Ecto neural progenitor cell (in vitro differentiated cells): ENCODE measurements around the gene TEDDM1.

Source experiments
- DNase-seq: peaks from one replicate; pipeline ENCODE4 v3.0.0-alpha.2; 2018; ENCODE audit warnings: low spot score

The TEDDM1 gene

DNA sequence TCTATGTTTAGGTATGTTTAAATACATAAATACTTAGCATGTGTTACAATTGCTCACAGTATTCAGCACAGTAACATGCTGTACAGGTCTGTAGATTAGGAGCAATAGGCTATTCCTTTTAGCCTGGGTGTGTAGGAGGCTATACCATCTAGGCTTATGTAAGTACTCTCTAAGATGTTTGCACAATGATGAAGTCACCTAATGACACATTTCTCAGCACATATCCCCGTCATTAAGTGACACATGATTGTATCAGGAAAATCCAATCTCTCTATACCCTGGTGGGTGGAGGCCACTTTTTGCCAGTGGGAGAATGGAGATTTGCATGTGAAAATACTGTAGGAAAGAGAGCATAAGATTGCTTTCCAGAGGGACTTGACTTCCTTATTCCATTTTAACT is 5.5 kb upstream of the TEDDM1 start:
- DNase-seq, result no peak

DNA sequence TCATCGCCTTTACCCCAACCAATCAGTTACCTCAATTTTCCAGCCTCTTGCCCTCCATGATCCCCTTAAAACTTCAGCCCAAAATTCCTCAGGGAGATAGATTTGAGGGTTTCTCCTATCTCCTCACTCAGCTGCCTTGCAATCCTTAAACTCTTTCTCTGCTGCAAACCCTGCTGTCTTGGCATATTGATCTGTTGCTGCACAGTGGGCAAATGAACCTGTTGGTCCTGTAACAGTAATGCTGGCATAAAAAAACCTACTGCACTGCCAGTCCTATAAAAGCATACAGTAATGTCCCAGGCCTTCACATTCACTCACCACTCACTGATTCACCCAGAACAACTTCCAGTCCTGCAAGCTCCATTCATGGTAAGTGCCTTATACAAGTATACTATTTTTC is 5.1 kb upstream of the TEDDM1 start:
- DNase-seq, result no peak

GRCh38 chr1:182404781-182405180 is 4.3 kb upstream of the TEDDM1 start:
- DNase-seq, result no peak

- DNase-seq, result no peak
Observed at GRCh38 chr1:182397653-182398393, 2.6 kb downstream of the TEDDM1 start.

DNA sequence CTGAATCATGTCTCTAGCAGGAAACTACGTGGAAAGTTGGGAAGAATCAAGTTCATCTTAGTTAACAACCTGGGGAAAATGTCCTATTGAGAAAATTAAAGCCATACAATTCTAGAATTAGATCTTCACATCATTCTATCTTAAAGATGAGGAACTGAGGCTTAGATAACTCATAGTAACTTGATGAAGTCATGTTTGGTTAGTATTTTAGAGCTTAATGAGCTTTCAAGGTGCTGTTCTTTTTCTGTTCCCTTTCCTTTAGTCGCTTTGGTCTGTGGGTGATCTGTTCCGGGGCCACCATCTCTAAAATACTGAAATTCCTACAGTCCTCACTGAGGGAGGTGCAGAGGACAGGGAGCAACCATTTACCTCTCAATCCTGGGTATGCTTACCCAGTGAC is 4.6 kb downstream of the TEDDM1 start:
- no peak for DNase-seq

GRCh38 chr1:182394055-182394775 is 6.3 kb downstream of the TEDDM1 start:
- no peak for DNase-seq

DNA sequence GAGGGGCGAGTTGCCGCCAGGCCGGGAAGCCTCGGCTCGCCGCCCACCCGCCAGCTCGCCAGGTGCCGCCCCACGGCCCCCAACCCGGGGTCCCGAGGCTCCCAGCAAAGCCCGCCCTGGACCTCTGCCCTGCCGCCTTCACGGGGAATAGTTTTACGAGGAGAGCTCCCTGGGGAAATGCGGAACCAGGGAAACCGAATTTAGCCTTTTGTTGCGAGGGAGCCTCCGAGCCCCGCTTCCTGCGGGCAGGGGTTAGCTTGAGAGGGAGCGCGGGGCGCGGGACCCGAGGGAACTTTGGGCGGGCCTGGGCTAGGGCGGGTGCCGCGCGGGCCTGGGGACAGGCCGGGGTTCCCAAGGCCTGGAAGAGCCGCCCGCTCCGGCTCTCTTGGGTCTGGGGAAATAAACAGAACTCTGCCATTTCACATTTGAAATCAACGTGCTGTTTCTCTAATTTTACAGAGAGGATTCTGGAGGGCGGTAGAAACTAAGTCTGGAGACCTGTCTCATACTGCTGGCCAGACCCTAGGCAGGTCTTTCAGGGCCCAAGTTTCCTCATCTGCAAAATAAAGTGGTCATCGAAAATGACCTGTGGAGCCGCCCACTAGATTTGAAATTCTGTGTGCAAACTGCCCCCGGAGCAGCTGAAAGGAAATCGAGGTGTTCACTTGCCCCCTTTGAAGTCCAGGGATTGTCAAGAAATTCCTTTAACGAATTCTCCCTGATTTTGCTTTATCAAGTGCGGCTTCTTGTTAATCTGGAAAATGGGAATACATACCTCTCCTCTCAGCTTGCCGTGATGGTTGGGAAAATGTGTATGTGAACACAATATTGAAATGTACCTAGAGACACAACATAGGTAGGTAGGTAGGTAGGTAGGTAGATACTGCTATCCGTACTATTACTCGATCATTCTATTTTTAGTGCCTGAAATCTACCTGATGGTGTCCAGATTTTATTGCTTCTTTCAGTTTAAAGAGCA is 8.1 kb downstream of the TEDDM1 start:
- DNase-seq, result no peak

- peak; percentile 98 for DNase-seq
Observed at GRCh38 chr1:182391362-182392049, 9.0 kb downstream of the TEDDM1 start, which contains the start of gene GLUL. GLUL (minus strand) TSS chr1:182391790; CDS start chr1:182388737, 3,053 bp downstream.

DNA sequence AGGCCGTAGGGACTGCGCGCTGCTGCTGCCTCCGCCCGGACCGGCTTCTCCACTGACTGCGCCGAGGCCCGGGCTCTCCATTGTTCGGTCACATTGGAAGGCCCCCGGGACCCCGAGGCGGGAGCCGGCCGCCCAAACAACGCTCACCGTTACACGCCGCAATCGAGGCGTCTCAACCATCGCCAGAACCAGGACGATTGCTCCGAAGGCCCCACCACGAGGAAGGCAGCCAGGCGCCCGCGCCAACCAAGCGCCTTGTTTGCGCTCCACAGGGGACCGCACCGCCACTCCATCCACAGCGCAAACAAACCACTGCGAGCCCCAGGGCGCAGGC is 9.5 kb downstream of the TEDDM1 start:
- no peak for DNase-seq

DNA sequence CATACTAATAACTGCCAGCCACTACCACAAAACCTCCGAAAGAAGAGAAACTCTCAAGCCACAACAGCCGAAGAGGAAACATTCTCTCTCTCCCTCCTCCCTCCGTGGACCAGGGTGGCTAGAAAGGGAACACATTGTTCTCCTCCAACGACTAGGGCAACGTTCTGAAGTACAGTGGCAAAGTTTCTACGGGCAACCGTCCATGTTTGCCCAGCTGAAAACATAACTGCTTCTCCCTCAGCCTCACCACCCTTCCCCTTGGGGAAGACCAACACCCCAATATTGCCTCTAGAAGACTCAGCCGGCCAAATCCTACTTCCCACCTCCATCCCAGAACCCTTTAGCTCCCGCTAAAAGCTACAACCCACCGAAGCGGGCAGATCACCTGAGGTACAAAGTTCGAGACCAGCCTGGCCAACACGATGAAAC is 10.8 kb downstream of the TEDDM1 start:
- no peak for DNase-seq

DNA sequence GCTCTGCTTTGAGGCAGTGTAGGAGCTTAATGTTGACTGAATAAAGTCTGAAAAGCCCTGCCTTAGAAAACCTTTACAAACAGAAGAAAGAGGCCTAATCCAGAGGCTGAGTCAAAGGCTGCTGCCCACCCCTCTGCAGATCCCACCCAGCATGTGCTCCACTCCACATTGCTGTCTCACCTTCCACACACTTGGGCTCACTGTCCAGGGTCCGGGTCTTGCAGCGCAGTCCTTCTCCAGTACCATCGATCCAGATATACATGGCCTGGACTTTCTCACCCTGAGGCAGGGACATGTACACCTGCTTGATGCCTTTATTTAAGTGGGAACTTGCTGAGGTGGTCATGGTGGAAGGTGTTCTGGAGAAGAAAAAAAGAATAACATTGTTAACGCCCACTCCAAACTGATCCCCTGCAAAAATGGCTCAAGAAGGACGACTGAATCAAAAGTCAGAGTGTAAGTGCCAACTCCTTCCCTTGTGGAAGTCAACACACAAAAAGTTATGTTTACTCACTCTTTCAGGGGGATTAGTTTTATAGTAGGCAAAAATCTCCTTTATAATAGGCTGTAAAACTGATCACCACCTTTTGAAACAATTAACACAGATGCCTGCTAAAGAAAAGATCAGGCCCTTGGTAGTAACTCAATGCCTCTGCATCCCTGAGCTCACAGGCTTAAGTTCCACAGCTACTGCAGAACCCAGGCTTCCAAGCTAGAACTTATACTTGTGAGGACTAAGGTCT is 11.9 kb downstream of the TEDDM1 start:
- no peak for DNase-seq

DNA sequence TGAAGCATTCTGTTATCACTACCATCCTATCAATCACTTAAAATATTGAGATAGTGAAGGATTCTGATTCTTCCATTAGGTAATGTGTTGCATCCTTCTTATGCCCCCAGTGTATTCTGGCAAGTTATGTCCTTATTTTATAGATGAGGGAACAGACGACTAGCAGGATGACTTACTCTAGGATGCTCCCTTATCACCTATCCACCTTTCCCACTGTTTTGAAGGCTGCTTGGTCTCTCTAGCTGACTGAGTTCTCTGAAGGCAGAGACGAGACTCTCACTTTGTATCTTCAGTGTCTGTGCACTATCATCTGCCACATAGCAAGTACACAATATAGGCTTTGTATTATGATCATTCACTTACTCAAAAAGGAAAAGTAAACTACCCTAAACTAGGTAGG is 12.9 kb downstream of the TEDDM1 start:
- DNase-seq, result no peak

DNA sequence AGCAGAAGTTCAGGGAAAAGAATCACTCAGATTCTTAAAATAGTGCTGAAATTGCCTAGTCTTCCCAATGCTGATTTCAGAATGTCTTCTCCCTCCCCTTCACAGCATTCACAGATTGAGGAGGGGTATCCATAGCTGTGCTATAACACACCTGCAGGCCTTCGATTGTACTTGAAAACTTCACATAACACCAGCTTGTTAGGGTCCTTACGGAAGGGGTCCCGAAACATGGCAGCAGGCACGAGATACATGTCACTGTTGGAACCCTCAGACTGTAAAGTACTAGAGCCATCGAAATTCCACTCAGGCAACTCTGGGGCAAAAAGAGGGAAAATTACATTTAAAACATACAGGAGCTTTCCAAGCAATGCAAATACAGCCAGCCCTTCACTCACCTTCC is 13.5 kb downstream of the TEDDM1 start:
- no peak for DNase-seq

DNA sequence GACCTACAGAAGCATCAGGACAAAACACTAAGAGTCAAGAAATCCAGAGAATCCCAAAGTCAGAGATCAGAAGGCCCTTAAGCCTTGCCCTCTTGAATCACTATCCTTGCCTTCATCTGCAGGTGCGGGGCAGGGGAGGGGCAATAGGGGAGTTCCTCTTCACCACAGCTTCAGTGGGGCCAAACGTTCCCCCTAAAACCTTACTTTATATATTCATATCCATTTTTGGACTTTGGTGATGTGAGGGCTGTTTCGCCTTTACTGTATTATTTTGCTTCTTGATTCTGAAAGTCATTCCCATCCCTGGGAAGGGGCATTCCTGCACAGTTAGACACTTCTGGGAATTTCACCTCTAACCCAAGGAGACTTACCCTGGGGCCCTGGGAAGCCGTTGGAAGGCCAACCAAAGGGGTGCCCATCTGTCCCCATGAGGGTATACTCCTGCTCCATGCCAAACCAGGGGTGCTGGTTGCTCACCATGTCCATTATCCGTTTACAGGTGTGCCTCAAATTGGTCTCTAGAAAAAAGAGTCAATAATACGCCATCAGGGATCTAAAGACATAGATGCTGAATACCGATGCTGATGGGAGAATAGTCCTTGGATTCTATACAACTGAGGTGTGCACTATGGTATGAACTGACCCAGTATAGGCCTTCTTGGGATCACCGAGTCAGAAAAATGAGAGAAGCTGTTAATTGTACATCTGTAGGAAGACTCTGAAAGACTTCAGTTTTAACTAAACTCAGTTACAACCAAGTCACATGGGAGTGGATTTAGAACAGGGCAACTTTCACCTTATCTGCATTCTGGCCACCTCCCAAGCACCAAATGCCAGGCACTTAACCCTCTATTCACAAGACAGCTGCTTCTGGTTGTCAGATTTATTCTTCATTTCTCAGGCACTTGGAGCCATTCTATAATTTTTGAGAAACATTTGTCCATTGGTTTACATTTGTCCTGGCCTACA is 14.3 kb downstream of the TEDDM1 start:
- DNase-seq, result no peak

DNA sequence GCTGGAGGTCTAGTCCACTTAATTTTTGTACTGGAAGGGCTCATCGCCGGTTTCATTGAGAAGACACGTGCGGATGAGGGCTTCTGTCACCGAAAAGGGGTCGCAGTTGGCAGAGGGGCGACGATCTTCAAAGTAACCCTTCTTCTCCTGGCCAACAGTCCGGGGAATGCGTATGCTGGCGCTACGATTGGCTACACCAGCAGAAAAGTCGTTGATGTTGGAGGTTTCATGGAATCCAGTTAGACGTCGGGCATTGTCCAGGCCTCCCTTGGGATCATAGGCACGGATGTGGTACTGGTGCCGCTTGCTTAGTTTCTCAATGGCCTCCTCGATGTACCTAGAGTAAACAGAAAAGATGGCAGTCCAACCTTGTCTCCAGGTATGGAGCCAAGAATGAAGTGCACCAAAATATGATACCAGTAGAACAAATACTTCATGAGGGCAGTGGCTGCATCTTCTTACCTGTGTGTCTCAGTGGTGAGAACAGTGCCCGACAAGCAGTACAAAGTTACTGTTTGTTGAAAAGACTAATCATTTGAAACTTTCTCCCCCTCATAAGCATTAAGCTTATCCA is 16.0 kb downstream of the TEDDM1 start:
- no peak for DNase-seq

DNA sequence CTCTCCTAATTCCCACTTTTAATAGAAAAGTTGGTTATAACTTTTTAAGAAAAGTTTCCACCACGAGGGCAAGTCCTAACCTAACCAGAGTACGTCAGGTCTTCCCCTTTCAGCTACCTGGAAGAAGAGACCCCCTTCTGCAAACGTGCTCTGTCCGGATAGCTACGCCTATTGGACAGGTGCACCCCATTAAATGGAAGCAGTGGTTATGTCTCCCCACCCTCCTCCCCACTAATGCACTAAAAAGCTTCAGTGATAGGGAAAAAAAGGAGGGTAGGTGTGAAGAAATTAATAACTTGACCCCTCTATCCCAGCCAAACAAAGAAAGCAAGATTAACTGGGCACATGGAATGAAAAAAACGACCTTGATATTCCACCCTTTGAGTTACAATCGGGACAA is 16.5 kb downstream of the TEDDM1 start:
- DNase-seq, result no peak

DNA sequence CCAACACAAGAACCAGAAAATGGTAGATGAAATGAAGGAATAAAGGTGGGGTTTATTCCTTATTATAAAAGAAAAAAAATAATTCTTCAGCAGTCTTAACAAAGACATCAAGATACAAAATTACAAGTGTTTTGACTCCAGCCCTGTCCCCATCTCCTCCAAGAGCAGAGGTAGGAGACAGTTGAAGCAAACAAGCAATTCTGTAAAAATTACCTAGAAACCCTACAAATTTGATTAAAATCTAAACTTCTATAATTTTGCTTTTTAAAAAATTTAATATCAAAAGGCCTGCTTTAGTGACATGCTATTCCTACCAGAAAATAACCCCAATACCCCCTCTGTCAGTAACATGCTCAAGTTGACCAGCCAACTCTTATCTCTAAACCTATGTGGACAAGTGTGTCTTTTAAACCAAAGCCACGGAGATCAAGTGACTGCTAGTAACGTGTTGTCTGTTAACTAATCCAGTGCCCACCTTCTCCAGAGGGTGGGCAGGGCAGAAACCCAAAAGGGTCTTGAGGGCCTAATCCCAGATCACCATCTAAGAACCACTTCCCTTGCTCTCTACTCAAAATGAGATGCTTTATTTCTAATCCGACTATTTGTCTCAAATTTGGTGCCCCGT is 17.3 kb downstream of the TEDDM1 start:
- no peak for DNase-seq

DNA sequence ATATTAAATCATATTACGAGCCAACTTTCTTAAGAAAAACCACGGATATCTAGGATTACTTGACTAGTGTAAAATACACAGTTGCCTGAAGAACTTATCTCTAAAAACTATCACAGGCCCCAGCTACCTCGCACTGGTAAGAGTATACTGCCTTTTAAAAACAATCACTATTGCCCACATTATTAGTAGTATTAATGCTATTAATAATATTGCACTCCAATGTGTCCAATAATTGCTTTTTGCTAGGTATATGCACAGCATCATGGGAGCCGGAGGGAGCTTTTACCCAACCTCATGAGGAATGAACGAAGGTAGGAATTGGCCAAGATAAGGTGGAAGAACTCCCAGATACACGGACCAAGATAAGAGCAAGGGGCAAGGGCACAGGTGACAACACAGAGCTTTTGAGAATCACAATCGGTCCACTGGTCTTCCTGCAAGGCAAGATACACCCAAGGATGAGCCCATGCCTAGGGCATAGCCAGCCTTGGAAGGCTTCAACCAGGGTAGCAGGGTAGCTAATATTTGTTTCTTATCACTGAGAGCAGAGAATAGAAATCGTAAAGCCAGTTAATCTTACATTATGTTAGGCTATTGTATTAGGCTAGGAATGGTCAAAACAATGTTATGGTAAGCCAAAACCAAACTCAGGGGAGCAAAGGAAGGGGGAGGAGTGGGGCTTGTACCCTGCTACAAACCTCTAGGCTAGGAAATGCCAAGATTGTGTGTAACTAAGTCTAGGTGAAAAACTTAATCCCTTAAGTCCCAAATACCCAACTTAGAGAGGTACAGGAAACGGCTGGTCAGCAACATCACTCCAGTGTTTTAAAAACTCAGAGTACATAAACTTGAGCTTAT is 18.3 kb downstream of the TEDDM1 start:
- DNase-seq, result no peak
